ENCODE data around the gene APOBEC3H. TPM values are rescaled to one million over a fixed set of nuclear protein-coding genes. Genes with fewer than 3 reads are reported as not detected.

APOBEC3H gene
- total and polyA plus RNA-seq, 2 experiments from 2014 or later: not detected

- DNase-seq (ENCODE audit: low spot score) (no peak), ATAC-seq (no peak)
- Mint-ChIP-seq H3K9me3 (no peaks in the 10 kb centered on the region), H3K4me3 (no peak overlapping the region), H3K27ac (no peak overlapping the region), H3K27me3 (ENCODE audit: insufficient read depth, low read depth, poor library complexity) (peaks cover 26% of the 10 kb centered on the region), H3K36me3 (ENCODE audit: low read depth) (no peaks in the 10 kb centered on the region), H3K4me1 (peaks cover 29% of the 10 kb centered on the region)
- no peak for TF ChIP-seq JUNB (IDR thresholded peaks at IDR 0.05; ENCODE audit: unreplicated experiment)
- TF ChIP-seq NANOG (IDR thresholded peaks at IDR 0.05; ENCODE audit: borderline replicate concordance): no peak
- no peak for TF ChIP-seq POLR2AphosphoS5 (IDR thresholded peaks at IDR 0.05; ENCODE audit: low read depth)
- no peak for TF ChIP-seq ZNF114 (CRISPR knock-in tag; IDR thresholded peaks at IDR 0.05)
- TF ChIP-seq ZNF462 (CRISPR knock-in tag; IDR thresholded peaks at IDR 0.05): no peak
- no peak for TF ChIP-seq EZH2phosphoT487 (IDR thresholded peaks at IDR 0.05; ENCODE audit: unreplicated experiment)
- TF ChIP-seq STAT1 (IDR thresholded peaks at IDR 0.05; ENCODE audit: unreplicated experiment): no peak
- no peak for TF ChIP-seq ETS1 (IDR thresholded peaks at IDR 0.05)
- TF ChIP-seq REST (IDR thresholded peaks at IDR 0.05; ENCODE audit: unreplicated experiment): no peak
- TF ChIP-seq, protein P1, sequence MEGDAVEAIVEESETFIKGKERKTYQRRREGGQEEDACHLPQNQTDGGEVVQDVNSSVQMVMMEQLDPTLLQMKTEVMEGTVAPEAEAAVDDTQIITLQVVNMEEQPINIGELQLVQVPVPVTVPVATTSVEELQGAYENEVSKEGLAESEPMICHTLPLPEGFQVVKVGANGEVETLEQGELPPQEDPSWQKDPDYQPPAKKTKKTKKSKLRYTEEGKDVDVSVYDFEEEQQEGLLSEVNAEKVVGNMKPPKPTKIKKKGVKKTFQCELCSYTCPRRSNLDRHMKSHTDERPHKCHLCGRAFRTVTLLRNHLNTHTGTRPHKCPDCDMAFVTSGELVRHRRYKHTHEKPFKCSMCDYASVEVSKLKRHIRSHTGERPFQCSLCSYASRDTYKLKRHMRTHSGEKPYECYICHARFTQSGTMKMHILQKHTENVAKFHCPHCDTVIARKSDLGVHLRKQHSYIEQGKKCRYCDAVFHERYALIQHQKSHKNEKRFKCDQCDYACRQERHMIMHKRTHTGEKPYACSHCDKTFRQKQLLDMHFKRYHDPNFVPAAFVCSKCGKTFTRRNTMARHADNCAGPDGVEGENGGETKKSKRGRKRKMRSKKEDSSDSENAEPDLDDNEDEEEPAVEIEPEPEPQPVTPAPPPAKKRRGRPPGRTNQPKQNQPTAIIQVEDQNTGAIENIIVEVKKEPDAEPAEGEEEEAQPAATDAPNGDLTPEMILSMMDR (conservative IDR thresholded peaks at IDR 0.05; ENCODE audit: low read depth in 2 of 2): no peak
- no peak for TF ChIP-seq CREB1 (CRISPR knock-in tag; IDR thresholded peaks at IDR 0.05; ENCODE audit: low read depth)
- Histone ChIP-seq H4K20me1 (replicated peaks; ENCODE audit: insufficient read depth) (no peaks in the 10 kb centered on the region), H3K4me2 (no peak overlapping the region), H3K27me3 (ENCODE audit: insufficient read depth) (no peaks in the 10 kb centered on the region), H3K27ac (ENCODE audit: low read depth) (no peak overlapping the region), H3K4me3 (no peak overlapping the region), H3F3A (replicated peaks; ENCODE audit: low read depth) (0 out of 2 replicates have a peak, but pooled peaks cover 3% of the 10 kb centered on the region), H3K36me3 (ENCODE audit: insufficient read depth) (no peaks in the 10 kb centered on the region), H3K79me2 (replicated peaks; ENCODE audit: insufficient read depth) (no peaks in the 10 kb centered on the region), H2AFZ (no peak overlapping the region), H3K9me2 (ENCODE audit: insufficient read depth) (no peaks in the 10 kb centered on the region), H3K4me1 (ENCODE audit: insufficient read depth) (peaks cover 22% of the 10 kb centered on the region; the same call in 1 of the 2 replicates)
Measured at GRCh38 chr22:39095971-39096370, 1.1 kb upstream of the APOBEC3H start.
